GM23338 (cell line): ENCODE data around the gene SHF.

Experiments used
- CREB1 ChIP-seq: fragments of 250-450 bp; sonication (Bioruptor Pico); IDR thresholded peaks from 2 replicates; pipeline ENCODE4 v1.5.0; 2020; ENCODE audit warnings: low read depth, mild to moderate bottlenecking, moderate library complexity
- CTCF ChIP-seq, 2 experiments: fragments of 200-600 bp in 1 of 2; sonication (generic) in 1 of 2; conservative IDR thresholded peaks; 2 replicates each; pipeline versions ENCODE4 v1.5.1 to v1.6.1; 2016 to 2017; ENCODE audit warnings: antibody characterized with exemption in 2 of 2, low read depth in 2 of 2, mild to moderate bottlenecking in 2 of 2, moderate library complexity in 1 of 2
- ETS1 ChIP-seq: IDR thresholded peaks from 2 replicates; pipeline ENCODE4 v1.6.1; 2016; ENCODE audit warnings: antibody characterized with exemption
- EZH2 ChIP-seq: fragments of 200-600 bp; sonication (generic); IDR thresholded peaks from one replicate; pipeline ENCODE4 v1.8.0; 2017; ENCODE audit warnings: antibody characterized with exemption, mild to moderate bottlenecking, low read depth; ENCODE audit not compliant: unreplicated experiment
- EZH2phosphoT487 ChIP-seq: fragments of 200-600 bp; sonication (generic); IDR thresholded peaks from one replicate; pipeline ENCODE4 v1.8.1; 2018; ENCODE audit warnings: antibody characterized with exemption; ENCODE audit not compliant: unreplicated experiment
- JUNB ChIP-seq: IDR thresholded peaks from one replicate; pipeline ENCODE4 v1.6.1; 2016; ENCODE audit warnings: antibody characterized with exemption; ENCODE audit not compliant: unreplicated experiment
- NANOG ChIP-seq: IDR thresholded peaks from 2 replicates; pipeline ENCODE4 v1.6.1; 2016; ENCODE audit warnings: antibody characterized with exemption, borderline replicate concordance
- POLR2AphosphoS5 ChIP-seq: IDR thresholded peaks from 2 replicates; pipeline ENCODE4 v1.6.1; 2016; ENCODE audit warnings: antibody characterized with exemption, low read depth
- REST ChIP-seq: IDR thresholded peaks from one replicate; pipeline ENCODE4 v1.6.1; 2018; ENCODE audit warnings: antibody characterized with exemption; ENCODE audit not compliant: unreplicated experiment
- STAT1 ChIP-seq: IDR thresholded peaks from one replicate; pipeline ENCODE4 v1.6.1; 2016; ENCODE audit warnings: antibody characterized with exemption; ENCODE audit not compliant: unreplicated experiment
- ZNF114 ChIP-seq: fragments of 250-450 bp; sonication (Bioruptor Pico); IDR thresholded peaks from 2 replicates; pipeline ENCODE4 v1.5.0; 2020; ENCODE audit warnings: mild to moderate bottlenecking, moderate library complexity
- ZNF331 ChIP-seq: fragments of 250-450 bp; sonication (Bioruptor Pico); IDR thresholded peaks from 2 replicates; pipeline ENCODE4 v1.5.0; 2020; ENCODE audit warnings: low read depth, mild to moderate bottlenecking, moderate library complexity
- ZNF462 ChIP-seq: fragments of 250-450 bp; sonication (Bioruptor Pico); IDR thresholded peaks from 2 replicates; pipeline ENCODE4 v1.5.0; 2020; ENCODE audit warnings: mild to moderate bottlenecking, moderate library complexity

GRCh38 chr15:45197512-45197911 is 9.7 kb upstream of the SHF start:
- TF ChIP-seq CTCF (conservative IDR thresholded peaks at IDR 0.05; ENCODE audit: low read depth in 2 of 2) (no peak), EZH2 (no peak), POLR2AphosphoS5 (no peak), JUNB (no peak), STAT1 (no peak), CREB1 (no peak), REST (no peak), EZH2phosphoT487 (no peak), ETS1 (no peak), NANOG (no peak), ZNF114 (CRISPR knock-in tag) (no peak), ZNF331 (no peak), ZNF462 (no peak)
